HL-60 (cell line): ENCODE measurements around the gene VENTX.

Experiments
- CTCF ChIP-seq: IDR thresholded peaks from one replicate; pipeline ENCODE4 v1.5.1; 2011; ENCODE audit warnings: low read length, control low read depth, inconsistent platforms; ENCODE audit not compliant: insufficient read depth
- GABPA ChIP-seq: IDR thresholded peaks from 2 replicates; pipeline ENCODE4 v1.6.1; 2012; ENCODE audit warnings: low read depth
- POLR2AphosphoS5 ChIP-seq: IDR thresholded peaks from 2 replicates; pipeline ENCODE4 v1.6.1; 2012; ENCODE audit warnings: low read depth
- REST ChIP-seq: IDR thresholded peaks from 2 replicates; pipeline ENCODE4 v1.6.1; 2012; ENCODE audit warnings: low read depth; ENCODE audit not compliant: insufficient replicate concordance
- SPI1 ChIP-seq: IDR thresholded peaks from 2 replicates; pipeline ENCODE4 v1.6.1; 2012; ENCODE audit warnings: low read depth, mild to moderate bottlenecking, borderline replicate concordance

- TF ChIP-seq CTCF (no peak), REST (no peak), POLR2AphosphoS5 (no peak), GABPA (no peak), SPI1 (no peak)
Observed at GRCh38 chr10:133213641-133214467, 23.8 kb upstream of the VENTX start.
